Measurements from ENCODE around the gene CILP. TPM values are rescaled to one million over a fixed set of nuclear protein-coding genes. Genes with fewer than 3 reads are reported as not detected.
"Not testable (repeated sequence)": the region's sequence is repeated elsewhere in the genome, so short reads cannot be mapped to it uniquely, and the experiment has no call there.

Gene CILP
- total RNA-seq, 2 donors from 2014 or later = 0.82 to 27.8 TPM

- Histone ChIP-seq H3K36me3 (no peaks in the 10 kb centered on the region), H3K27me3 (replicated peaks; ENCODE audit: insufficient read depth) (no peaks in the 10 kb centered on the region), H3K4me1 (replicated peaks) (no peaks in the 10 kb centered on the region), H3K27ac (no peak overlapping the region), H3K4me3 (no peak overlapping the region), H3K9me3 (no peaks in the 10 kb centered on the region)
- WGBS = 71% methylated on average over 4 of the region's 4 CpGs
- no peak for TF ChIP-seq POLR2AphosphoS5 (IDR thresholded peaks at IDR 0.05)
- TF ChIP-seq POLR2A (IDR thresholded peaks at IDR 0.05) = no peak
- TF ChIP-seq CTCF (IDR thresholded peaks at IDR 0.05) = no peak
- no peak for DNase-seq (ENCODE audit: low spot score)
- intact Hi-C loops (cut with DNase I) = no loop called here
These were observed 28.7 kb downstream of the CILP start for GRCh38 chr15:65182538-65182937.

- H3K36me3 ChIP-seq; H3K4me1 ChIP-seq (replicated peaks); H3K9me3 ChIP-seq; H3K27ac ChIP-seq; H3K4me3 ChIP-seq; H3K27me3 ChIP-seq (replicated peaks; ENCODE audit: insufficient read depth); intact Hi-C loops (cut with DNase I); DNase-seq (ENCODE audit: low spot score): not testable (repeated sequence)
- WGBS = 88% methylated on average over 15 of the region's 15 CpGs
These were observed 29.5 kb downstream of the CILP start for GRCh38 chr15:65181582-65182353.

GRCh38 chr15:65180167-65180566 is 31.1 kb downstream of the CILP start:
- Histone ChIP-seq H3K36me3 (no peaks in the 10 kb centered on the region), H3K9me3 (no peaks in the 10 kb centered on the region), H3K27ac (no peak overlapping the region), H3K4me1 (replicated peaks) (no peaks in the 10 kb centered on the region), H3K4me3 (no peak overlapping the region), H3K27me3 (replicated peaks; ENCODE audit: insufficient read depth) (no peaks in the 10 kb centered on the region)
- TF ChIP-seq POLR2AphosphoS5 (IDR thresholded peaks at IDR 0.05) = no peak
- no peak for TF ChIP-seq CTCF (IDR thresholded peaks at IDR 0.05)
- no peak for DNase-seq (ENCODE audit: low spot score)
- WGBS = 86% methylated on average over 3 of the region's 3 CpGs
- intact Hi-C loops (cut with DNase I) = no loop called here

- H3K4me1 ChIP-seq (replicated peaks) = no peaks in the 10 kb centered on the region
- TF ChIP-seq CTCF (IDR thresholded peaks at IDR 0.05) (no peak), POLR2AphosphoS5 (IDR thresholded peaks at IDR 0.05) (no peak), POLR2A (IDR thresholded peaks at IDR 0.05) (no peak)
- 88% methylated on average over 1 of the region's 1 CpG for WGBS
- H3K27me3 ChIP-seq (replicated peaks; ENCODE audit: insufficient read depth) = no peaks in the 10 kb centered on the region
- no peak overlapping the region for H3K27ac ChIP-seq
- H3K4me3 ChIP-seq = no peak overlapping the region
- intact Hi-C loops (cut with DNase I) = no loop called here
- no peaks in the 10 kb centered on the region for H3K36me3 ChIP-seq
- H3K9me3 ChIP-seq = no peaks in the 10 kb centered on the region
- DNase-seq (ENCODE audit: low spot score) = no peak
These were observed 33.4 kb downstream of the CILP start for GRCh38 chr15:65177901-65178300.

GRCh38 chr15:65176056-65176455 is 35.2 kb downstream of the CILP start:
- Histone ChIP-seq H3K27ac (no peak overlapping the region), H3K4me3 (no peak overlapping the region), H3K27me3 (replicated peaks; ENCODE audit: insufficient read depth) (no peaks in the 10 kb centered on the region), H3K4me1 (replicated peaks) (peaks cover 2% of the 10 kb centered on the region), H3K9me3 (no peaks in the 10 kb centered on the region), H3K36me3 (peaks cover 0 to 7% of the 10 kb centered on the region in 2 donors)
- intact Hi-C loops (cut with DNase I) = no loop called here
- no peak for DNase-seq (ENCODE audit: low spot score)
- TF ChIP-seq POLR2AphosphoS5 (IDR thresholded peaks at IDR 0.05) (no peak), CTCF (IDR thresholded peaks at IDR 0.05) (no peak), POLR2A (IDR thresholded peaks at IDR 0.05) (no peak)

Data from prostate gland (tissue), 2 donors.